ENCODE data around the gene NECAP2.

Gene NECAP2

GRCh38 chr1:16425125-16426025 is 15.1 kb upstream of the NECAP2 start:
- no peak overlapping the region for H3K4me3 ChIP-seq (ENCODE audit: severe bottlenecking)
- DNase-seq (ENCODE audit: low spot score) (no peak), ATAC-seq (ENCODE audit: low read depth) (no peak)
- TF ChIP-seq, protein P1, sequence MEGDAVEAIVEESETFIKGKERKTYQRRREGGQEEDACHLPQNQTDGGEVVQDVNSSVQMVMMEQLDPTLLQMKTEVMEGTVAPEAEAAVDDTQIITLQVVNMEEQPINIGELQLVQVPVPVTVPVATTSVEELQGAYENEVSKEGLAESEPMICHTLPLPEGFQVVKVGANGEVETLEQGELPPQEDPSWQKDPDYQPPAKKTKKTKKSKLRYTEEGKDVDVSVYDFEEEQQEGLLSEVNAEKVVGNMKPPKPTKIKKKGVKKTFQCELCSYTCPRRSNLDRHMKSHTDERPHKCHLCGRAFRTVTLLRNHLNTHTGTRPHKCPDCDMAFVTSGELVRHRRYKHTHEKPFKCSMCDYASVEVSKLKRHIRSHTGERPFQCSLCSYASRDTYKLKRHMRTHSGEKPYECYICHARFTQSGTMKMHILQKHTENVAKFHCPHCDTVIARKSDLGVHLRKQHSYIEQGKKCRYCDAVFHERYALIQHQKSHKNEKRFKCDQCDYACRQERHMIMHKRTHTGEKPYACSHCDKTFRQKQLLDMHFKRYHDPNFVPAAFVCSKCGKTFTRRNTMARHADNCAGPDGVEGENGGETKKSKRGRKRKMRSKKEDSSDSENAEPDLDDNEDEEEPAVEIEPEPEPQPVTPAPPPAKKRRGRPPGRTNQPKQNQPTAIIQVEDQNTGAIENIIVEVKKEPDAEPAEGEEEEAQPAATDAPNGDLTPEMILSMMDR (IDR thresholded peaks at IDR 0.05; ENCODE audit: poor library complexity, severe bottlenecking): no peak
- no peaks in the 10 kb centered on the region for H3K27me3 ChIP-seq (ENCODE audit: insufficient read depth, poor library complexity, severe bottlenecking)
- H3K4me1 ChIP-seq (ENCODE audit: insufficient read depth, poor library complexity, severe bottlenecking): no peaks in the 10 kb centered on the region
- H3K36me3 ChIP-seq (ENCODE audit: low read depth): no peaks in the 10 kb centered on the region
- H3K27ac ChIP-seq (ENCODE audit: poor library complexity, severe bottlenecking): no peak overlapping the region
- no peaks in the 10 kb centered on the region for H3K9me3 ChIP-seq (ENCODE audit: severe bottlenecking)

- ATAC-seq (ENCODE audit: low read depth) (peak; percentile 25; the same call in 1 of the 3 replicates), DNase-seq (ENCODE audit: low spot score) (no peak)
- no peaks in the 10 kb centered on the region for H3K36me3 ChIP-seq (ENCODE audit: low read depth)
- TF ChIP-seq, protein P1 (IDR thresholded peaks at IDR 0.05; ENCODE audit: poor library complexity, severe bottlenecking): no peak
- no peak overlapping the region for H3K27ac ChIP-seq (ENCODE audit: poor library complexity, severe bottlenecking)
- H3K27me3 ChIP-seq (ENCODE audit: insufficient read depth, poor library complexity, severe bottlenecking): no peaks in the 10 kb centered on the region
- H3K4me3 ChIP-seq (ENCODE audit: severe bottlenecking): no peak overlapping the region
- no peaks in the 10 kb centered on the region for H3K9me3 ChIP-seq (ENCODE audit: severe bottlenecking)
- no peaks in the 10 kb centered on the region for H3K4me1 ChIP-seq (ENCODE audit: insufficient read depth, poor library complexity, severe bottlenecking)
Observed at GRCh38 chr1:16430606-16431005, 9.9 kb upstream of the NECAP2 start.

DNA sequence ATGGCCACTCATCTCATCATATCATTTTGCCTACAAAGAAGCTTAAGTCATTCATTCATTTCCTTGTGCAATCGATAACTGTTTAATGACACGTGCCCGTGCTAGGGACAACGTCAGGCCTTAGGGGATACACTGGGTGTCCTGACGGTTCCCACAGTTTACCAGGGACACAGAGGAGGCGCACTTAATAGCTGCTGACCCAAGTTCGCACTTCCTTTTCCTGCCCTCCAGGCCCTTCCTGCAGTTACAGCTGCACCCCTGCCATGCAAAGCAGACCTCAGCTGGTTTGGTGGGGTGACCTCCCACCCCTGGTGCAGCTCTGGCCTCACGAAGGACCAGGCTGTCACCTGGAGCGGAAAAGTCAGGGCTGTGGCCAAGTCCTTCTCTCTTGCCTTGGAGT is 7.5 kb upstream of the NECAP2 start:
- no peak for ATAC-seq (ENCODE audit: low read depth)
- H3K4me1 ChIP-seq (ENCODE audit: insufficient read depth, poor library complexity, severe bottlenecking): no peaks in the 10 kb centered on the region
- H3K27me3 ChIP-seq (ENCODE audit: insufficient read depth, poor library complexity, severe bottlenecking): no peaks in the 10 kb centered on the region
- no peaks in the 10 kb centered on the region for H3K9me3 ChIP-seq (ENCODE audit: severe bottlenecking)
- no peak for DNase-seq (ENCODE audit: low spot score)
- TF ChIP-seq, protein P1 (IDR thresholded peaks at IDR 0.05; ENCODE audit: poor library complexity, severe bottlenecking): no peak
- H3K27ac ChIP-seq (ENCODE audit: poor library complexity, severe bottlenecking): no peak overlapping the region
- H3K36me3 ChIP-seq (ENCODE audit: low read depth): no peaks in the 10 kb centered on the region
- H3K4me3 ChIP-seq (ENCODE audit: severe bottlenecking): no peak overlapping the region

GRCh38 chr1:16434007-16434406 is 6.5 kb upstream of the NECAP2 start:
- no peaks in the 10 kb centered on the region for H3K4me1 ChIP-seq (ENCODE audit: insufficient read depth, poor library complexity, severe bottlenecking)

More at GRCh38 chr1:16434007-16434406, 6.5 kb upstream of the NECAP2 start:
- no peaks in the 10 kb centered on the region for H3K9me3 ChIP-seq (ENCODE audit: severe bottlenecking)
- TF ChIP-seq, protein P1 (IDR thresholded peaks at IDR 0.05; ENCODE audit: poor library complexity, severe bottlenecking): no peak
- H3K4me3 ChIP-seq (ENCODE audit: severe bottlenecking): no peak overlapping the region
- H3K36me3 ChIP-seq (ENCODE audit: low read depth): no peaks in the 10 kb centered on the region
- ATAC-seq (ENCODE audit: low read depth) (no peak), DNase-seq (ENCODE audit: low spot score) (no peak)
- H3K27me3 ChIP-seq (ENCODE audit: insufficient read depth, poor library complexity, severe bottlenecking): no peaks in the 10 kb centered on the region
- H3K27ac ChIP-seq (ENCODE audit: poor library complexity, severe bottlenecking): no peak overlapping the region

Measured in RWPE2 (cell line).